Hepatocyte (in vitro differentiated cells): ENCODE measurements around the gene INIP.

Experiments used
- EZH2 ChIP-seq: fragments of 200-600 bp; sonication (generic); IDR thresholded peaks from 2 replicates; pipeline ENCODE4 v1.6.1; 2016; ENCODE audit warnings: antibody characterized with exemption, mild to moderate bottlenecking, borderline replicate concordance
- EZH2phosphoT487 ChIP-seq: fragments of 200-600 bp; sonication (generic); IDR thresholded peaks from one replicate; pipeline ENCODE4 v1.6.1; 2018; ENCODE audit warnings: antibody characterized with exemption, mild to moderate bottlenecking, low read depth, moderate library complexity; ENCODE audit not compliant: unreplicated experiment, severe bottlenecking
- TF ChIP-seq, protein P1 (sequence below): fragments of 200-600 bp; sonication (generic); IDR thresholded peaks from 2 replicates; pipeline ENCODE4 v1.5.1; 2016; ENCODE audit warnings: antibody characterized with exemption, mild to moderate bottlenecking; ENCODE audit not compliant: poor library complexity

DNA sequence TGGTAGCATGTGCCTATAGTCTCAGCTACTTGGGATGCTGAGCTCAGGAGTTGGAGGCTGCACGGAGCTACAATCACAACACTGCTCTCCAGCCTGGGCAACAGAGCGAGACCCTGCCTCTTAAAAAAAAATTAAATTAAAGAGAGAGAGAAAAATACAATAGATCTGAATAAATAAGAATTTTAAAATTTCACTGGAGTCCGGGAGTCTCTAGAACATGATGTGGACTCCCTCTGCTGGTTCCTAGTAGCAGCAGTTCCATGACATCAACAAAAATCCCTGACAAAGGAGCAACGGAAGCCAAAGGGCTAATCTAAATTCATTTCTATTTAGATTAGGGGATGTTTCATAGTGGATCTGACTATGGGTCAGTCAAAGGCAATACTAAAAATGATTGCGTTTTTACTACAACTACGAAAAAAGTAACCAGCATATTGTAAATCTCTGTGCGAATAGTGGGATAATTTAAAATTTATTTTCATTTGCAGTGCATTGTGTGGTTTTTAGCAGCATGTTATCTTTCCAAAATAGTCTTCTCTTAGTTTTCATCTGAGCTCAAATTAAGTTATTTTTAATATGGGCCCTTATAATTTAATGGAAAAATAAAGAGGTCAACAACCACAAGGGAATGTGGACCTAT, 6.7 kb downstream of the INIP start:
- TF ChIP-seq, protein P1, sequence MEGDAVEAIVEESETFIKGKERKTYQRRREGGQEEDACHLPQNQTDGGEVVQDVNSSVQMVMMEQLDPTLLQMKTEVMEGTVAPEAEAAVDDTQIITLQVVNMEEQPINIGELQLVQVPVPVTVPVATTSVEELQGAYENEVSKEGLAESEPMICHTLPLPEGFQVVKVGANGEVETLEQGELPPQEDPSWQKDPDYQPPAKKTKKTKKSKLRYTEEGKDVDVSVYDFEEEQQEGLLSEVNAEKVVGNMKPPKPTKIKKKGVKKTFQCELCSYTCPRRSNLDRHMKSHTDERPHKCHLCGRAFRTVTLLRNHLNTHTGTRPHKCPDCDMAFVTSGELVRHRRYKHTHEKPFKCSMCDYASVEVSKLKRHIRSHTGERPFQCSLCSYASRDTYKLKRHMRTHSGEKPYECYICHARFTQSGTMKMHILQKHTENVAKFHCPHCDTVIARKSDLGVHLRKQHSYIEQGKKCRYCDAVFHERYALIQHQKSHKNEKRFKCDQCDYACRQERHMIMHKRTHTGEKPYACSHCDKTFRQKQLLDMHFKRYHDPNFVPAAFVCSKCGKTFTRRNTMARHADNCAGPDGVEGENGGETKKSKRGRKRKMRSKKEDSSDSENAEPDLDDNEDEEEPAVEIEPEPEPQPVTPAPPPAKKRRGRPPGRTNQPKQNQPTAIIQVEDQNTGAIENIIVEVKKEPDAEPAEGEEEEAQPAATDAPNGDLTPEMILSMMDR, result peak; percentile 65
- no peak for TF ChIP-seq EZH2
- TF ChIP-seq EZH2phosphoT487, result no peak
